Pancreas (tissue), 10 donors: ENCODE measurements around the gene EDEM3. TPM values are rescaled to one million over a fixed set of nuclear protein-coding genes. Genes with fewer than 3 reads are reported as not detected.
"Not testable (repeated sequence)": the region's sequence is repeated elsewhere in the genome, so short reads cannot be mapped to it uniquely, and the experiment has no call there.

Experiments
- ATAC-seq, 4 donors: fragments of 200-7000 bp; cut with Tn5 transposase; one replicate each; pipeline versions ENCODE4 v1.8.0 to v1.9.1; 2020; ENCODE audit warnings: mild to moderate bottlenecking in 4 of 4, moderate library complexity in 4 of 4
- DNase-seq, 6 donors: peaks; one replicate each; pipeline ENCODE4 v3.0.0-alpha.2; 2020
- FAIRE-seq: peaks from 2 replicates; lab custom pipeline; 2012; peaks lifted over from hg19 to GRCh38; lab: Jason Lieb, UNC
- H3K27ac ChIP-seq, 4 donors: fragments of 200-600 bp; sonication (generic); 1 replicate in 3 of 4; 2 replicates in 1 of 4; pipeline versions ENCODE4 v1.5.0 to v1.8.0; 2020
- H3K27me3 ChIP-seq, 4 donors: fragments of 200-600 bp; one replicate each; pipeline ENCODE4 v1.8.0; 2021
- H3K36me3 ChIP-seq, 3 donors: fragments of 200-600 bp; sonication (generic) in 1 of 3; one replicate each; pipeline versions ENCODE4 v1.5.0 to v1.8.0; 2020 to 2021
- H3K4me1 ChIP-seq, 3 donors: fragments of 200-600 bp; one replicate each; pipeline ENCODE4 v1.8.0; 2021
- H3K4me3 ChIP-seq, 4 donors: fragments of 200-600 bp; sonication (generic) in 2 of 4; one replicate each; pipeline versions ENCODE4 v1.5.0 to v1.8.0; 2020 to 2021
- H3K9me3 ChIP-seq, 4 donors: fragments of 200-600 bp; one replicate each; pipeline ENCODE4 v1.8.0; 2021
- CTCF ChIP-seq, 4 donors: fragments of 200-600 bp; sonication (generic) in 3 of 4; IDR thresholded peaks; one replicate each; pipeline versions ENCODE4 v1.5.0 to v1.8.0; 2021; ENCODE audit warnings: antibody characterized with exemption in 4 of 4
- WGBS, 2 donors: extraction: QIAGEN DNeasy Blood & Tissue Kit; methylation state at CpG; one replicate each; pipeline ENCODE4 v1.1.7; 2013; 5-methylcytosine and 5-hydroxymethylcytosine counted together
- intact Hi-C, 3 donors: fragments of 100-400 bp; cut with DNase I; formaldehyde crosslinking; loops; one replicate each; pipeline versions ENCODE4 v1.11.1 to v1.14.2; 2022
- polyA plus RNA-seq, 2 donors: library from polyadenylated mRNA; stranded (reverse); fragments of 200-250 nt; gene quantifications; one replicate each; pipeline ENCODE4 v1.2.3, GENCODE V29; 2013
- total RNA-seq, 6 donors: library from RNA; stranded (reverse); fragmentation: NEBNext Ultra II Directional in 4 of 6; extraction: Animal tissue kit (Norgen Biotek cat#: 25700) in 4 of 6; gene quantifications; one replicate each; pipeline versions ENCODE4 v1.2.1 to v1.2.4, GENCODE V29; 2021 to 2023
- donor health status: healthy with polysubstance abuse.
- donor health status: DM: no; HTN: no; CAD: no; lungs with moderate emphysema.
- donor health status: DM: no; HTN: no; CAD: no.
- donor health status: control.
- donor health status: control.
- donor health status: Bipolar disorder and iron deficiency.
- donor health status: DM: yes; HTN: yes; CAD: no.
- donor health status: DM: no; HTN: no; CAD: no.
- donor health status: DM: no; HTN: no; CAD: no.
- donor health status: DM: yes; HTN: yes; CAD: no.

The EDEM3 gene
- total and polyA plus RNA-seq, 8 donors, result 12.1 to 46.7 (median 34.1) TPM

DNA sequence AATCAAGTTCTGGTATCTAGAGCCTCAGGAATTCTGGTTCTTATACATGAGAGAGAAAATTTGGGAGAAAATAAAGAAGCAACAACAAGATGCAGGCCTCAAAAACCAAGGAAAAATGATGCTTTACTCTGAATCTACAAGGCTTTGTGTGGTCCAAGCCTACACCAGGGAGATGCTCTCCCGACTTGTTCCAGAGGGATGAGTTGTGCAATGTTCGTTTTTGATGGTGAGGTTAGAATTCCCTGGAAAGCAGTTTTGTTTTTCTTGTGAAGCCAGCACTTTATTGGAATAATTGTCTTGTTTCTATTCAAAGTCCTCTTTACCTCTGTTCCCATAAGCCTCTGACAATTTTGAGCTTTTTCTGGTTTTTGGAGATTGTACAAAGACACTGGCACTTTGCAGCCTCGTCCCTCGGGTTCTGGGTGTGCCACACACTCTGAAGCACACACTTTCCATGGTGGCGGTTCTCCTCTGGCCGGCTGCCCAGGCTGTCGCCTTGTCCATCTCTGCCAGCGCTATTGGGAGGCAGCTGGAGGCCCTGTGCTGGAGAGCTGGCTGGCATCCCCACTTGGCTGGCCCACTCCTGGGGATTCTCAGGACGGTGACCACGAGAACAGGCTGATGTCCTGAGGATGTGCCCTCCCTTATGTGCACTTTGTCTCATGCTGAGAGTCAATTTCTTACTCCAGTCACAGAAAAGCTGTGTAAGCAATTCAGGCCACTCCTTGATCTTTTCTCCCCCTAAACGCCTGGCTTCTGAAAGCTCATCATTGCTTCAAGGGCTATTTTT lies 70.2 kb downstream of the EDEM3 start:
- intact Hi-C loops, result no loop called here
- DNase-seq (peak in 2 of 6 donors; percentile 29 to 58), ATAC-seq (peak in 2 of 4 donors; percentile 19 to 32), FAIRE-seq (no peak)
- Histone ChIP-seq H3K36me3 (no peaks in the 10 kb centered on the region), H3K9me3 (no peaks in the 10 kb centered on the region), H3K27ac (no peak overlapping the region), H3K4me3 (no peak overlapping the region), H3K4me1 (no peaks in the 10 kb centered on the region), H3K27me3 (no peaks in the 10 kb centered on the region)
- no peak for TF ChIP-seq CTCF (IDR thresholded peaks at IDR 0.05)
- WGBS, 2 donors, result 41 to 49% methylated on average over 11 of the region's 11 CpGs

GRCh38 chr1:184682956-184683355 lies 71.7 kb downstream of the EDEM3 start:
- TF ChIP-seq CTCF (IDR thresholded peaks at IDR 0.05), result no peak
- H3K9me3 ChIP-seq, result no peaks in the 10 kb centered on the region
- no peak overlapping the region for H3K4me3 ChIP-seq
- 91% methylated on average over 3 of the region's 3 CpGs for WGBS, 2 donors
- no peaks in the 10 kb centered on the region for H3K4me1 ChIP-seq
- no peak overlapping the region for H3K27ac ChIP-seq
- no peaks in the 10 kb centered on the region for H3K27me3 ChIP-seq
- DNase-seq (no peak), FAIRE-seq (no peak), ATAC-seq (no peak)
- no peaks in the 10 kb centered on the region for H3K36me3 ChIP-seq
- intact Hi-C loops, result no loop called here

- FAIRE-seq, H3K27me3 ChIP-seq, H3K4me3 ChIP-seq, H3K27ac ChIP-seq, H3K9me3 ChIP-seq, H3K4me1 ChIP-seq, intact Hi-C loops, H3K36me3 ChIP-seq, ATAC-seq, DNase-seq: not testable (repeated sequence)
- WGBS, 2 donors, result 81 to 82% methylated on average over 5 of the region's 5 CpGs
Measured at GRCh38 chr1:184680611-184681225, 73.9 kb downstream of the EDEM3 start.

DNA sequence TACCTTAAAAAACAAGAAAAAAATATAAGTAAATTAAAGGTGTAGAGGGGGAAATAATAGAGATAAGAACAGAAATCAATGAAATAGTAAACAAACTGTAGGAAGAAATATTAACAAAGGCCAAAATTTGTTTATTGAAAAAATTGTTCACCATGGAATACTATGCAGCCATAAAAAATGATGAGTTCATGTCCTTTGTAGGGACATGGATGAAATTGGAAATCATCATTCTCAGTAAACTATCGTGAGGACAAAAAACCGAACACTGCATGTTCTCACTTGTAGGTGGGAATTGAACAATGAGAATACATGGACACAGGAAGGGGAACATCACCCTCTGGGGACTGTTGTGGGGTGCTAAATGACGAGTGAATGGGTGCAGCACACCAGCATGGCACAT lies 75.2 kb downstream of the EDEM3 start:
- 62 to 66% methylated on average over 3 of the region's 3 CpGs for WGBS, 2 donors
- DNase-seq, H3K36me3 ChIP-seq, ATAC-seq, FAIRE-seq, intact Hi-C loops, H3K4me1 ChIP-seq, H3K4me3 ChIP-seq, H3K9me3 ChIP-seq, H3K27me3 ChIP-seq, H3K27ac ChIP-seq: not testable (repeated sequence)

GRCh38 chr1:184677344-184677743 lies 77.3 kb downstream of the EDEM3 start:
- no peak for DNase-seq
- Histone ChIP-seq H3K27me3 (no peaks in the 10 kb centered on the region), H3K9me3 (no peaks in the 10 kb centered on the region), H3K27ac (no peak overlapping the region), H3K4me1 (no peaks in the 10 kb centered on the region), H3K36me3 (no peaks in the 10 kb centered on the region), H3K4me3 (no peak overlapping the region)
- FAIRE-seq, result no peak
- ATAC-seq, result no peak
- TF ChIP-seq CTCF (IDR thresholded peaks at IDR 0.05), result no peak
- intact Hi-C loops, result no loop called here

DNA sequence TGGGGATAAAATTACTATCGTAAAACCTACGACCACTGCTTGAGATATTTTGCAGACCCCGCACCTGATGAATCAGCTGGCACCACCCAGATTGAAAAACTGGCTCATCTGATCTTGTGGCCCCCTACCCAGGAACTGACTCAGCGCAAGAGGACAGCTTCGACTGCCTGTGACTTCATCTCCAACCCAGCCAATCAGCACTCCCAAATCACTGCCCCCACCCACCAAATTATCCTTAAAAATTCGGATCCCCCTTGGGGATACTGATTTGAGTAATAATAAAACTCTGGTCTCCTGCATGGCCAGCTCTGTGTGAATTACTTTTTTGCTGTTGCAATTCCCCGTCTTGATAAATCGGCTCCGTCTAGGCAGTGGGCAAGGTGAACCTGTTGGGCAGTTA lies 81.4 kb downstream of the EDEM3 start:
- Histone ChIP-seq H3K9me3 (no peaks in the 10 kb centered on the region), H3K27ac (no peak overlapping the region), H3K4me3 (no peak overlapping the region), H3K27me3 (no peaks in the 10 kb centered on the region), H3K36me3 (no peaks in the 10 kb centered on the region), H3K4me1 (no peaks in the 10 kb centered on the region)
- TF ChIP-seq CTCF (IDR thresholded peaks at IDR 0.05), result no peak
- FAIRE-seq, result no peak
- intact Hi-C loops, result no loop called here
- DNase-seq, result no peak
- WGBS, 2 donors, result 79% methylated on average over 9 of the region's 9 CpGs
- ATAC-seq, result no peak
